Erythroblast (primary cell): Measurements from ENCODE around the gene FAM184A.

ENCODE experiments used
- GATA1 ChIP-seq: IDR thresholded peaks from 2 replicates; pipeline ENCODE4 v1.6.1; 2011; ENCODE audit warnings: low read depth, mild to moderate bottlenecking, control low read depth, low read length, moderate library complexity
- POLR2A ChIP-seq: IDR thresholded peaks from 2 replicates; pipeline ENCODE4 v1.6.1; 2011; ENCODE audit warnings: mild to moderate bottlenecking, low read length

DNA sequence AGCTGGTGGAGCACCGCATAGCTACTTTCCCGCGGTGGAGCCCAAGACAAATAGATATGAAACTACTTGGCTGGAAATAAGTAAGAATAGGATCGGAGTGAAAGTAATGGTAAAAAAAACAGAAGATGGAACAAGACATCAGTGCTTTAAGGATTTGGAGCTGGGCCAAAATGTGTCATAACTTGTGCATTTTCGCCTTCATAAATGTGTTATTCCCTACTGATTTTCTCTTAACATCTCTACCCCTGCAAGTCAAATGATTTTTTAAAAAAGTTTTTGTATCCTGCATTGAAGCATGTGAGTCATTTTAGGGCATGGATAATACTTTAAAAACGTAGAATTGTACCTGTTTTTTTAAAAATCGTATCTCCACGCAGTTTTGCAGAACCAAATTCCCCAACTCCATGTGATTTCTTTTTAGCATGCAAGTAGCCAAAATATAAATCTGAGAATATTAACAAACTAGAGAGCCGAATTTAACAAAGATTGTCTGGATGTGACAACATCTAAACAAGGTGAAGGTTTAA, 882 bp upstream of the FAM184A start:
- no peak for TF ChIP-seq POLR2A
- TF ChIP-seq GATA1, result no peak
